Adrenal gland (tissue), 12 donors: Measurements from ENCODE around the gene ATP13A4. TPM values are rescaled to one million over a fixed set of nuclear protein-coding genes. Genes with fewer than 3 reads are reported as not detected.

ENCODE experiments used
- DNase-seq, 7 donors: peaks; one replicate each; pipeline ENCODE4 v3.0.0-alpha.2; 2019 to 2020
- H3K27ac ChIP-seq, 5 donors: fragments of 200-600 bp; sonication (generic) in 4 of 5; 1 replicate in 3 of 5; 2 replicates in 2 of 5; pipeline versions ENCODE4 v1.5.1 to v1.8.0; 2016 to 2020; ENCODE audit warnings: mild to moderate bottlenecking in 1 of 5
- H3K27me3 ChIP-seq: fragments of 200-600 bp; 2 replicates; pipeline ENCODE4 v1.8.0; 2021
- H3K36me3 ChIP-seq, 2 donors: fragments of 200-600 bp; replicated peaks in 1 of 2; 1 replicate in 1 of 2; 2 replicates in 1 of 2; pipeline versions ENCODE4 v1.5.1 to v1.8.0; 2018 to 2022
- H3K4me1 ChIP-seq, 2 donors: fragments of 200-600 bp; replicated peaks in 1 of 2; 1 replicate in 1 of 2; 2 replicates in 1 of 2; pipeline versions ENCODE4 v1.5.1 to v1.8.0; 2018 to 2021
- H3K4me3 ChIP-seq, 4 donors: fragments of 200-600 bp; sonication (generic) in 3 of 4; one replicate each; pipeline ENCODE4 v1.5.1; 2016 to 2018
- H3K9me3 ChIP-seq, 3 donors: fragments of 200-600 bp; sonication (generic) in 1 of 3; replicated peaks in 1 of 3; 1 replicate in 2 of 3; 2 replicates in 1 of 3; pipeline versions ENCODE4 v1.5.1 to v1.8.0; 2016 to 2021
- POLR2A ChIP-seq, 2 donors: fragments of 450-650 bp; IDR thresholded peaks; one replicate each; pipeline ENCODE4 v1.6.1; 2017; ENCODE audit warnings: antibody characterized with exemption in 2 of 2, mild to moderate bottlenecking in 2 of 2, moderate library complexity in 1 of 2
- WGBS, 4 donors: extraction: QIAGEN DNeasy Blood & Tissue Kit in 2 of 4; methylation state at CpG; one replicate each; pipeline versions ENCODE4 v1.1.5 to v1.1.7; 2013 to 2017; 5-methylcytosine and 5-hydroxymethylcytosine counted together
- intact Hi-C, 2 donors: fragments of 100-400 bp; cut with DNase I; formaldehyde crosslinking; loops; one replicate each; pipeline versions ENCODE4 v1.14.1 to v1.15.0; 2022 to 2023
- polyA plus RNA-seq, 3 donors: library from polyadenylated mRNA; stranded (reverse); fragments of 200-250 nt in 2 of 3; fragments of 350-450 nt in 1 of 3; fragmentation: Illumina TruSeq in 1 of 3; extraction: RNeasy Lipid Tissue Mini Kit (QIAGEN cat#74804) in 1 of 3; gene quantifications; one replicate each; pipeline ENCODE4 v1.2.3, GENCODE V29; 2013 to 2014
- total RNA-seq, 9 donors: library from RNA; depleted of rRNA in 4 of 9; stranded (reverse); fragments of >200 nt in 4 of 9; fragments of 120-200 nt in 1 of 9; fragmentation: NEBNext Ultra II Directional in 1 of 9; extraction: Animal tissue kit (Norgen Biotek cat#: 25700) in 1 of 9; gene quantifications; one replicate each; pipeline versions ENCODE4 v1.1.0 to v1.2.4, GENCODE V29; 2013 to 2023
- TF ChIP-seq, protein P1 (sequence below), 6 experiments: fragments of 450-650 bp in 4 of 6; fragments of 200-600 bp in 2 of 6; sonication (generic) in 1 of 6; IDR thresholded peaks; 1 replicate in 5 of 6; 2 replicates in 1 of 6; pipeline versions ENCODE4 v1.5.1 to v1.8.0; 2016 to 2021; ENCODE audit warnings: antibody characterized with exemption in 6 of 6, mild to moderate bottlenecking in 2 of 6, moderate library complexity in 1 of 6
- donor health status: healthy with polysubstance abuse.
- donor health status: Bipolar disorder and iron deficiency.
- donor health status: DM: yes; HTN: yes; CAD: no.
- donor health status: DM: no; HTN: no; CAD: no.
- donor health status: DM: no; HTN: no; CAD: no.
- donor health status: DM: yes; HTN: yes; CAD: no.

Gene ATP13A4
- total and polyA plus RNA-seq, 12 donors: 0.14 to 2.9 (median 0.57) TPM; not detected in 1

DNA sequence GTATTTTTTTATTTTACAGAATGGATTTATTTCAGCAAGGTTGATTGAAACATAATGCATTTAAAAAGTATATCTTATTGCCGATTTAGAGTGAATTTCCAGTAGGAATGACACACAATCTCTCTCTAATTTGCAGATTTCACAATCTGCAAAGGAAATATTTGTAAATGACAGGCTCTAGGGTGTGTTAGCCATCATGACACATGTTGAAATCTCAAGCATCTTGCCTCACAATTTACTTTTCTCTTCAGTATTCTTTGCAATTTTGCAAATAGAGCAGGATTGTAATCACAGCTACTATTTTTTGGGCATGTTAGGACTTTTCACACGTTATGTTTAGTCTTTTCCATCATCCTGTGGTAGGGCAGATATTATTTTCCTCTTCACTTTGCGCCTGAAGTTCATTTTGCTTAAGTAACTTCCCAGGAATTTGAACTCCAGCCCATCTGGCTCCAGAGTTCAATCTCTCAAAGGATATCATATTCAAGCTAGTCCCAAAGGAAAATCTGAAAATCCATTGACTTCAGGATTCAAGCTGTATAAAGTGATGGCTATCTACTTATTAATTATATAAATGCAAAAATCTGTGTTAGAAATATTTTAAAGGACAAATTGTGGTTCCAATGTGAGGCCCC lies 55.4 kb downstream of the ATP13A4 start:
- Histone ChIP-seq H3K4me1 (no peaks in the 10 kb centered on the region), H3K9me3 (peaks cover 0 to 4% (median 0%) of the 10 kb centered on the region in 3 donors), H3K27ac (no peak overlapping the region), H3K4me3 (no peak overlapping the region), H3K36me3 (no peaks in the 10 kb centered on the region), H3K27me3 (no peaks in the 10 kb centered on the region)
- intact Hi-C loops: no loop called here
- 68 to 75% (median 71%) methylated on average over 3 of the region's 3 CpGs for WGBS, 4 donors
- TF ChIP-seq, protein P1, sequence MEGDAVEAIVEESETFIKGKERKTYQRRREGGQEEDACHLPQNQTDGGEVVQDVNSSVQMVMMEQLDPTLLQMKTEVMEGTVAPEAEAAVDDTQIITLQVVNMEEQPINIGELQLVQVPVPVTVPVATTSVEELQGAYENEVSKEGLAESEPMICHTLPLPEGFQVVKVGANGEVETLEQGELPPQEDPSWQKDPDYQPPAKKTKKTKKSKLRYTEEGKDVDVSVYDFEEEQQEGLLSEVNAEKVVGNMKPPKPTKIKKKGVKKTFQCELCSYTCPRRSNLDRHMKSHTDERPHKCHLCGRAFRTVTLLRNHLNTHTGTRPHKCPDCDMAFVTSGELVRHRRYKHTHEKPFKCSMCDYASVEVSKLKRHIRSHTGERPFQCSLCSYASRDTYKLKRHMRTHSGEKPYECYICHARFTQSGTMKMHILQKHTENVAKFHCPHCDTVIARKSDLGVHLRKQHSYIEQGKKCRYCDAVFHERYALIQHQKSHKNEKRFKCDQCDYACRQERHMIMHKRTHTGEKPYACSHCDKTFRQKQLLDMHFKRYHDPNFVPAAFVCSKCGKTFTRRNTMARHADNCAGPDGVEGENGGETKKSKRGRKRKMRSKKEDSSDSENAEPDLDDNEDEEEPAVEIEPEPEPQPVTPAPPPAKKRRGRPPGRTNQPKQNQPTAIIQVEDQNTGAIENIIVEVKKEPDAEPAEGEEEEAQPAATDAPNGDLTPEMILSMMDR (IDR thresholded peaks at IDR 0.05): no peak
- TF ChIP-seq POLR2A (IDR thresholded peaks at IDR 0.05): no peak
- DNase-seq: no peak

DNA sequence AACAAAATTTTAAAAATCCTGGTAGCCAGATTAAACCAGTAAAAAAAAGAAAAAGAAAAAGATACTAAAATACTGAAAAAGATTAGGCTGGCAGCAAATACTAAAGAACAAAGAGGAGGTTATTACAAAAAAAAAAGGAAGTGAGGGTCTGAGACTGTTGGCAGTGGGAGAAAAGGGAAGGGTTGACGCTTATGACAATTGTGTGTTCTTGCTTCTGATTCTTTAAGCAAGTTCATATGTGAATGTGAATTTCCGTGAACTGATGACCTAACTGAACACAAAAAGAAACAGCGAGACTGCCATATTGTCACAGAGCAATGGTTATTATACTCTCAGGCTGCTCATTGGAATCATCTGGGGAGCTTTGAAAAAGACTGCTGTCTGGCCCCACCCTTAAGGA lies 56.5 kb downstream of the ATP13A4 start:
- WGBS, 4 donors: 70 to 85% (median 79%) methylated on average over 3 of the region's 3 CpGs
- H3K27ac ChIP-seq: no peak overlapping the region
- peaks cover 0 to 7% (median 0%) of the 10 kb centered on the region in 3 donors for H3K9me3 ChIP-seq
- H3K27me3 ChIP-seq: no peaks in the 10 kb centered on the region
- no peak overlapping the region for H3K4me3 ChIP-seq
- intact Hi-C loops: no loop called here
- H3K36me3 ChIP-seq: no peaks in the 10 kb centered on the region
- DNase-seq: no peak
- H3K4me1 ChIP-seq: no peaks in the 10 kb centered on the region
- no peak for TF ChIP-seq POLR2A (IDR thresholded peaks at IDR 0.05)
- TF ChIP-seq, protein P1 (IDR thresholded peaks at IDR 0.05): no peak

DNA sequence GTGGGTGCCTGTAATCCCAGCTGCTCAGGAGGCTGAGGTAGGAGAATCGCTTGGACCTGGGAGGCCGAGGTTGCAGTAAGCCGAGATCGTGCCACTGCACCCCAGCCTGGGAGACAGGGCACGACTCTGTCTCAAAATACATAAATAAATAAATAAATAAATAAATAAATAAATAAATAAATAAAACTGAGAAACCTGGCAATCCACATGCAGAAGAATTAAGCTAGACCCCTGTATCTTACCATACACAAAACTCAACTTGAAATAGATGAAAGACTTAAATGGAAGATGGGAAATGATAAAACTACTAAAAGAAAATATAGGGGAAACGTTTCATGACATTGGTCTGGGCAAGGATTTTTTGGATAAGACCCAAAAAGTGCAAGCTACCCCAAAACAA lies 58.0 kb downstream of the ATP13A4 start:
- Histone ChIP-seq H3K27ac (no peak overlapping the region), H3K27me3 (no peaks in the 10 kb centered on the region), H3K9me3 (peaks cover 0 to 7% (median 0%) of the 10 kb centered on the region in 3 donors), H3K4me3 (no peak overlapping the region), H3K36me3 (no peaks in the 10 kb centered on the region), H3K4me1 (no peaks in the 10 kb centered on the region)
- intact Hi-C loops: no loop called here
- TF ChIP-seq, protein P1 (IDR thresholded peaks at IDR 0.05): no peak
- TF ChIP-seq POLR2A (IDR thresholded peaks at IDR 0.05): no peak
- no peak for DNase-seq
- 79 to 87% (median 85%) methylated on average over 6 of the region's 6 CpGs for WGBS, 4 donors

DNA sequence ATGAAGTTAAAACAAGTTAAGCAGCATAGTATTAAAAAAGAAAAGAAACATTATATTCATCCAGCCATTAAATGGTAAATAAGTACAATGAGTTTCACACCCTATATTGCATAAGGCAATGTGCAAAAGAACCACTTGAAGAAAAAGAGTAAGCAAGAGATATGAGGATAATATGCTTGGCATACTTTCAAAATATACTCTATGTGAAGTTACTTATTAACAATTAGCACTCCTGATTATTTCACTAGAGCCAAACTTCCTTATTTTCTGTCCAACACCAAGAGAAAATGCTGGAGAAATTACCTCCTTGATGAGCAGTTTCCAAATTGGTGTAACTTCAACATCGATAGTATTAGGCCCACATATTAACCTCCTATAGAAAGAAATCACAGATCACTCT lies 63.7 kb downstream of the ATP13A4 start:
- Histone ChIP-seq H3K36me3 (no peaks in the 10 kb centered on the region), H3K9me3 (peaks cover 0 to 7% (median 0%) of the 10 kb centered on the region in 3 donors), H3K27me3 (no peaks in the 10 kb centered on the region), H3K4me1 (no peaks in the 10 kb centered on the region), H3K4me3 (no peak overlapping the region), H3K27ac (no peak overlapping the region)
- intact Hi-C loops: no loop called here
- no peak for DNase-seq
- 92 to 100% (median 93%) methylated on average over 1 of the region's 1 CpG for WGBS, 4 donors
- no peak for TF ChIP-seq POLR2A (IDR thresholded peaks at IDR 0.05)
- TF ChIP-seq, protein P1 (IDR thresholded peaks at IDR 0.05): no peak
